MM.1S (cell line): ENCODE measurements around the gene TRIM44.

ENCODE experiments used
- DNase-seq: peaks from one replicate; pipeline ENCODE4 v3.0.0-alpha.2; 2015
- H2AFZ ChIP-seq: fragments of 300-600 bp; sonication (generic); 2 replicates; pipeline ENCODE4 v1.6.0; 2016; ENCODE audit warnings: antibody characterized with exemption, low read length
- H3F3A ChIP-seq: fragments of 300-600 bp; sonication (generic); 2 replicates; pipeline ENCODE4 v1.6.1; 2016; ENCODE audit warnings: mild to moderate bottlenecking, antibody characterized with exemption, low read length, moderate library complexity, mixed read lengths; ENCODE audit not compliant: insufficient read depth
- H3K27ac ChIP-seq: fragments of 300-600 bp; sonication (generic); 2 replicates; pipeline ENCODE4 v1.5.1; 2016; ENCODE audit warnings: mild to moderate bottlenecking, low read length
- H3K27me3 ChIP-seq: fragments of 300-600 bp; sonication (generic); replicated peaks from 2 replicates; pipeline ENCODE4 v1.6.0; 2016; ENCODE audit warnings: low read length; ENCODE audit not compliant: insufficient read depth
- H3K36me3 ChIP-seq: fragments of 300-600 bp; sonication (generic); replicated peaks from 2 replicates; pipeline ENCODE4 v1.6.1; 2016; ENCODE audit warnings: mild to moderate bottlenecking, low read length, mixed read lengths; ENCODE audit not compliant: insufficient read depth
- H3K4me1 ChIP-seq: fragments of 300-600 bp; sonication (generic); 2 replicates; pipeline ENCODE4 v1.6.1; 2016; ENCODE audit warnings: low read length, mixed read lengths
- H3K4me2 ChIP-seq: fragments of 300-600 bp; sonication (generic); 2 replicates; pipeline ENCODE4 v1.6.0; 2016; ENCODE audit warnings: low read depth, low read length
- H3K4me3 ChIP-seq: fragments of 300-600 bp; sonication (generic); 2 replicates; pipeline ENCODE4 v1.5.1; 2016; ENCODE audit warnings: low read length, mixed read lengths
- H3K79me2 ChIP-seq: fragments of 300-600 bp; sonication (generic); 2 replicates; pipeline ENCODE4 v1.6.1; 2016; ENCODE audit warnings: mixed run types, low read length, mixed read lengths
- H3K9ac ChIP-seq: fragments of 300-600 bp; sonication (generic); 2 replicates; pipeline ENCODE4 v1.6.1; 2016; ENCODE audit warnings: low read length, mixed read lengths
- H3K9me2 ChIP-seq: fragments of 300-600 bp; sonication (generic); replicated peaks from 2 replicates; pipeline ENCODE4 v1.6.1; 2016; ENCODE audit warnings: mild to moderate bottlenecking, low read length, mixed read lengths; ENCODE audit not compliant: insufficient read depth
- H3K9me3 ChIP-seq: fragments of 300-600 bp; sonication (generic); replicated peaks from 2 replicates; pipeline ENCODE4 v1.6.1; 2016; ENCODE audit warnings: mild to moderate bottlenecking, low read length, mixed read lengths; ENCODE audit not compliant: insufficient read depth
- H4K20me1 ChIP-seq: fragments of 300-600 bp; sonication (generic); 2 replicates; pipeline ENCODE4 v1.6.1; 2016; ENCODE audit warnings: mild to moderate bottlenecking, low read length, moderate library complexity, mixed read lengths; ENCODE audit not compliant: insufficient read depth
- CTCF ChIP-seq: fragments of 300-600 bp; sonication (generic); IDR thresholded peaks from 2 replicates; pipeline ENCODE4 v1.5.1; 2016; ENCODE audit warnings: antibody characterized with exemption, low read length, mixed read lengths
- EZH2 ChIP-seq: fragments of 300-600 bp; sonication (generic); optimal IDR thresholded peaks from 2 replicates; pipeline ENCODE3; 2017; ENCODE audit warnings: low read depth, mild to moderate bottlenecking, antibody characterized with exemption, low read length, mixed read lengths
- EZH2phosphoT487 ChIP-seq: fragments of 300-600 bp; sonication (generic); IDR thresholded peaks from 2 replicates; pipeline ENCODE4 v1.6.1; 2018; ENCODE audit warnings: antibody characterized with exemption, low read length

Gene TRIM44

GRCh38 chr11:35639591-35640179 lies 22.9 kb upstream of the TRIM44 start:
- H3K9me2 ChIP-seq, result no peaks in the 10 kb centered on the region
- H3K9ac ChIP-seq, result no peak overlapping the region
- TF ChIP-seq EZH2phosphoT487, result no peak
- TF ChIP-seq CTCF, result no peak
- TF ChIP-seq EZH2, result no peak
- H3K4me2 ChIP-seq, result no peak overlapping the region
- no peaks in the 10 kb centered on the region for H3K9me3 ChIP-seq
- no peak overlapping the region for H3K4me3 ChIP-seq
- no peaks in the 10 kb centered on the region for H3K27me3 ChIP-seq
- no peaks in the 10 kb centered on the region for H3K79me2 ChIP-seq
- no peaks in the 10 kb centered on the region for H4K20me1 ChIP-seq
- no peak overlapping the region for H2AFZ ChIP-seq
- H3K4me1 ChIP-seq, result no peaks in the 10 kb centered on the region
- no peaks in the 10 kb centered on the region for H3K36me3 ChIP-seq
- no peak overlapping the region for H3K27ac ChIP-seq
- no peak for DNase-seq
- no peaks in the 10 kb centered on the region for H3F3A ChIP-seq

- H3K4me1 ChIP-seq, result no peaks in the 10 kb centered on the region
- H3K9me3 ChIP-seq, result no peaks in the 10 kb centered on the region
- H3K9ac ChIP-seq, result no peak overlapping the region
- no peaks in the 10 kb centered on the region for H3K27me3 ChIP-seq
- no peak overlapping the region for H3K27ac ChIP-seq
- no peak for DNase-seq
- no peak overlapping the region for H3K4me2 ChIP-seq
- no peaks in the 10 kb centered on the region for H3K79me2 ChIP-seq
- no peaks in the 10 kb centered on the region for H3K9me2 ChIP-seq
- TF ChIP-seq EZH2 (no peak), CTCF (no peak), EZH2phosphoT487 (no peak)
- no peaks in the 10 kb centered on the region for H3F3A ChIP-seq
- H3K4me3 ChIP-seq, result no peak overlapping the region
- no peaks in the 10 kb centered on the region for H4K20me1 ChIP-seq
- H2AFZ ChIP-seq, result no peak overlapping the region
- H3K36me3 ChIP-seq, result no peaks in the 10 kb centered on the region
These were observed 21.2 kb upstream of the TRIM44 start for GRCh38 chr11:35641171-35641897.

GRCh38 chr11:35641964-35642363 lies 20.6 kb upstream of the TRIM44 start:
- no peak for DNase-seq
- no peak overlapping the region for H2AFZ ChIP-seq

More at GRCh38 chr11:35641964-35642363, 20.6 kb upstream of the TRIM44 start:
- Histone ChIP-seq H3K27ac (no peak overlapping the region), H3K36me3 (no peaks in the 10 kb centered on the region), H3K9me2 (no peaks in the 10 kb centered on the region), H4K20me1 (no peaks in the 10 kb centered on the region), H3K4me3 (no peak overlapping the region), H3F3A (no peaks in the 10 kb centered on the region), H3K9me3 (no peaks in the 10 kb centered on the region), H3K4me2 (no peak overlapping the region), H3K4me1 (no peaks in the 10 kb centered on the region), H3K9ac (no peak overlapping the region), H3K79me2 (no peaks in the 10 kb centered on the region), H3K27me3 (no peaks in the 10 kb centered on the region)
- TF ChIP-seq CTCF, result no peak
- TF ChIP-seq EZH2, result no peak
- TF ChIP-seq EZH2phosphoT487, result no peak
